CD4-positive, alpha-beta T cell treated with Interleukin-21 for 1 hour (primary cell): Measurements from ENCODE around the gene CHRNA9.
A peak's percentile ranks its signal among the peaks of the same experiment; 100 is the strongest.

ENCODE experiments used
- DNase-seq: peaks from one replicate; pipeline ENCODE4 v3.0.0-alpha.2; 2020

CHRNA9 gene

GRCh38 chr4:40309250-40309774 lies 25.8 kb upstream of the CHRNA9 start:
- peak; percentile 91 for DNase-seq

- no peak for DNase-seq
These were observed 24.9 kb upstream of the CHRNA9 start for GRCh38 chr4:40310225-40310624.

GRCh38 chr4:40311811-40312346 lies 23.3 kb upstream of the CHRNA9 start:
- DNase-seq = peak; percentile 54

GRCh38 chr4:40314951-40315350 lies 20.2 kb upstream of the CHRNA9 start:
- no peak for DNase-seq

GRCh38 chr4:40316333-40316781 lies 18.8 kb upstream of the CHRNA9 start:
- peak; percentile 83 for DNase-seq

GRCh38 chr4:40316782-40317635 lies 18.1 kb upstream of the CHRNA9 start:
- DNase-seq = peak; percentile 88

- no peak for DNase-seq
These were observed 17.0 kb upstream of the CHRNA9 start for GRCh38 chr4:40317916-40318658.

GRCh38 chr4:40321574-40322275 lies 13.4 kb upstream of the CHRNA9 start:
- no peak for DNase-seq

- DNase-seq = no peak
These were observed 12.3 kb upstream of the CHRNA9 start for GRCh38 chr4:40322811-40323210.

- no peak for DNase-seq
These were observed 11.3 kb upstream of the CHRNA9 start for GRCh38 chr4:40323866-40324265.

GRCh38 chr4:40325406-40326019 lies 9.6 kb upstream of the CHRNA9 start:
- peak; percentile 85 for DNase-seq

- no peak for DNase-seq
These were observed 7.8 kb upstream of the CHRNA9 start for GRCh38 chr4:40327340-40327739.

- no peak for DNase-seq
These were observed 6.8 kb upstream of the CHRNA9 start for GRCh38 chr4:40328383-40328782.

- no peak for DNase-seq
These were observed 5.3 kb upstream of the CHRNA9 start for GRCh38 chr4:40329805-40330204.

- DNase-seq = no peak
These were observed 4.6 kb upstream of the CHRNA9 start for GRCh38 chr4:40330536-40330935.

- no peak for DNase-seq
These were observed 3.9 kb upstream of the CHRNA9 start for GRCh38 chr4:40331101-40331745.

- no peak for DNase-seq
These were observed 3.2 kb upstream of the CHRNA9 start for GRCh38 chr4:40331961-40332360.

GRCh38 chr4:40333921-40334352 lies 1.2 kb upstream of the CHRNA9 start:
- no peak for DNase-seq

- DNase-seq = no peak
These were observed 377 bp downstream of the CHRNA9 start for GRCh38 chr4:40335525-40335894.

- DNase-seq = no peak
These were observed 1.9 kb downstream of the CHRNA9 start for GRCh38 chr4:40337051-40337450.

GRCh38 chr4:40337523-40337922 lies 2.4 kb downstream of the CHRNA9 start:
- DNase-seq = no peak

- DNase-seq = no peak
These were observed 4.9 kb downstream of the CHRNA9 start for GRCh38 chr4:40340030-40340429.
